Mesenchymal stem cell (in vitro differentiated cells and primary cell): ENCODE results near the gene PGM5.

Experiments
- DNase-seq: peaks from one replicate; pipeline ENCODE4 v3.0.0-alpha.2; 2013
- H2AFZ ChIP-seq: one replicate; pipeline ENCODE4 v1.6.1; 2013; ENCODE audit warnings: low read depth, mild to moderate bottlenecking, control low read depth, inconsistent platforms, low read length, moderate library complexity
- H2AK5ac ChIP-seq: 2 replicates; pipeline ENCODE4 v1.6.1; 2013; ENCODE audit warnings: low read length, moderate library complexity, mild to moderate bottlenecking, inconsistent platforms; ENCODE audit not compliant: severe bottlenecking
- H2BK120ac ChIP-seq: one replicate; pipeline ENCODE4 v1.6.1; 2013; ENCODE audit warnings: low read depth, mild to moderate bottlenecking, inconsistent platforms, low read length, moderate library complexity
- H2BK12ac ChIP-seq, 2 experiments: one replicate each; pipeline ENCODE4 v1.6.1; 2013; ENCODE audit warnings: inconsistent platforms in 2 of 2, low read length in 2 of 2, mild to moderate bottlenecking in 2 of 2, moderate library complexity in 2 of 2, control low read depth in 1 of 2
- H2BK15ac ChIP-seq: one replicate; pipeline ENCODE4 v1.6.1; 2013; ENCODE audit warnings: mild to moderate bottlenecking, low read depth, inconsistent platforms; ENCODE audit not compliant: poor library complexity, severe bottlenecking
- H2BK5ac ChIP-seq: 2 replicates; pipeline ENCODE4 v1.6.1; 2013; ENCODE audit warnings: low read depth, mild to moderate bottlenecking, low read length, control low read depth, inconsistent platforms; ENCODE audit not compliant: poor library complexity, severe bottlenecking
- H3K14ac ChIP-seq, 2 experiments: one replicate each; pipeline ENCODE4 v1.6.1; 2013; ENCODE audit warnings: inconsistent platforms in 2 of 2, low read length in 2 of 2, control low read depth in 1 of 2, mild to moderate bottlenecking in 1 of 2, moderate library complexity in 1 of 2
- H3K18ac ChIP-seq, 2 experiments: one replicate each; pipeline ENCODE4 v1.6.1; 2013; ENCODE audit warnings: inconsistent platforms in 2 of 2, low read length in 2 of 2, control low read depth in 1 of 2, low read depth in 1 of 2, mild to moderate bottlenecking in 1 of 2
- H3K23ac ChIP-seq, 2 experiments: one replicate each; pipeline ENCODE4 v1.6.1; 2013; ENCODE audit warnings: inconsistent platforms in 2 of 2, low read length in 2 of 2, mild to moderate bottlenecking in 2 of 2, moderate library complexity in 2 of 2, control low read depth in 1 of 2
- H3K27ac ChIP-seq: 2 replicates; pipeline ENCODE4 v1.5.1; 2013; ENCODE audit warnings: mild to moderate bottlenecking, moderate library complexity, low read length, control low read depth, inconsistent platforms; ENCODE audit not compliant: poor library complexity, severe bottlenecking
- H3K27me3 ChIP-seq, 2 experiments: 2 replicates each; pipeline versions ENCODE4 v1.6.1 to v1.7.0; 2013; ENCODE audit warnings: low read length in 2 of 2, mild to moderate bottlenecking in 2 of 2, moderate library complexity in 2 of 2, control low read depth in 1 of 2, inconsistent platforms in 1 of 2; ENCODE audit not compliant: control insufficient read depth in 1 of 2, insufficient read depth in 1 of 2
- H3K36me3 ChIP-seq, 2 experiments: 2 replicates each; pipeline versions ENCODE4 v1.6.1 to v1.7.0; 2013; ENCODE audit warnings: low read length in 2 of 2, control low read depth in 1 of 2, inconsistent platforms in 1 of 2, low read depth in 1 of 2, mild to moderate bottlenecking in 1 of 2; ENCODE audit not compliant: insufficient read depth in 2 of 2, control insufficient read depth in 1 of 2
- H3K4ac ChIP-seq, 2 experiments: one replicate each; pipeline ENCODE4 v1.6.1; 2013; ENCODE audit warnings: inconsistent platforms in 2 of 2, low read length in 2 of 2, mild to moderate bottlenecking in 2 of 2, moderate library complexity in 2 of 2, control low read depth in 1 of 2, low read depth in 1 of 2
- H3K4me1 ChIP-seq: 2 replicates; pipeline ENCODE4 v1.6.1; 2013; ENCODE audit warnings: low read depth, low read length, control low read depth; ENCODE audit not compliant: control insufficient read depth, insufficient read depth
- H3K4me2 ChIP-seq: 2 replicates; pipeline ENCODE4 v1.6.1; 2013; ENCODE audit warnings: low read length, mild to moderate bottlenecking, inconsistent platforms; ENCODE audit not compliant: poor library complexity, severe bottlenecking
- H3K4me3 ChIP-seq, 2 experiments: 2 replicates each; pipeline versions ENCODE4 v1.5.1 to v1.7.0; 2013; ENCODE audit warnings: low read length in 2 of 2, mild to moderate bottlenecking in 2 of 2, control low read depth in 1 of 2, low read depth in 1 of 2; ENCODE audit not compliant: insufficient read depth in 1 of 2
- H3K79me1 ChIP-seq: replicated peaks from 2 replicates; pipeline ENCODE4 v1.6.1; 2013; ENCODE audit warnings: mild to moderate bottlenecking, control low read depth, low read length, inconsistent platforms; ENCODE audit not compliant: poor library complexity, severe bottlenecking
- H3K9ac ChIP-seq: 2 replicates; pipeline ENCODE4 v1.7.0; 2013; ENCODE audit warnings: mild to moderate bottlenecking, low read length, moderate library complexity
- H3K9me3 ChIP-seq: 2 replicates; pipeline ENCODE4 v1.7.0; 2013; ENCODE audit warnings: mild to moderate bottlenecking, low read length; ENCODE audit not compliant: control insufficient read depth
- H4K8ac ChIP-seq: one replicate; pipeline ENCODE4 v1.6.1; 2013; ENCODE audit warnings: inconsistent platforms, mild to moderate bottlenecking, low read length, moderate library complexity
- H4K91ac ChIP-seq: one replicate; pipeline ENCODE4 v1.6.1; 2013; ENCODE audit warnings: mild to moderate bottlenecking, low read length, inconsistent platforms
- WGBS: methylation state at CpG from one replicate; pipeline ENCODE4 v1.1.7; 2013; ENCODE audit warnings: mixed read lengths; 5-methylcytosine and 5-hydroxymethylcytosine counted together

The PGM5 gene

GRCh38 chr9:68546596-68547390 is 190.4 kb downstream of the PGM5 start:
- no peak overlapping the region for H2AK5ac ChIP-seq
- H3K14ac ChIP-seq = no peak overlapping the region
- H2AFZ ChIP-seq = no peak overlapping the region
- H3K18ac ChIP-seq = no peak overlapping the region
- no peak overlapping the region for H2BK5ac ChIP-seq
- no peaks in the 10 kb centered on the region for H3K27me3 ChIP-seq
- no peak overlapping the region for H4K91ac ChIP-seq
- no peak overlapping the region for H3K4ac ChIP-seq
- no peaks in the 10 kb centered on the region for H3K9me3 ChIP-seq
- H2BK15ac ChIP-seq = no peak overlapping the region
- 73% methylated on average over 4 of the region's 6 CpGs for WGBS
- H3K23ac ChIP-seq = no peak overlapping the region
- no peak overlapping the region for H3K27ac ChIP-seq
- H2BK120ac ChIP-seq = no peak overlapping the region
- H3K79me1 ChIP-seq = no peaks in the 10 kb centered on the region
- H2BK12ac ChIP-seq = no peak overlapping the region
- H3K9ac ChIP-seq = no peak overlapping the region
- H4K8ac ChIP-seq = no peak overlapping the region
- no peaks in the 10 kb centered on the region for H3K36me3 ChIP-seq
- peak; percentile 28 for DNase-seq
- no peaks in the 10 kb centered on the region for H3K4me1 ChIP-seq
- H3K4me3 ChIP-seq = no peak overlapping the region
- H3K4me2 ChIP-seq = no peak overlapping the region

- no peaks in the 10 kb centered on the region for H3K9me3 ChIP-seq
- no peak overlapping the region for H2BK120ac ChIP-seq
- H3K36me3 ChIP-seq = no peaks in the 10 kb centered on the region
- H3K9ac ChIP-seq = no peak overlapping the region
- no peaks in the 10 kb centered on the region for H3K79me1 ChIP-seq
- no peak overlapping the region for H2BK12ac ChIP-seq
- H3K4me2 ChIP-seq = no peak overlapping the region
- H2BK5ac ChIP-seq = no peak overlapping the region
- H3K18ac ChIP-seq = no peak overlapping the region
- no peak overlapping the region for H3K4ac ChIP-seq
- no peaks in the 10 kb centered on the region for H3K4me1 ChIP-seq
- H3K23ac ChIP-seq = no peak overlapping the region
- no peak overlapping the region for H3K4me3 ChIP-seq
- DNase-seq = no peak
- no peak overlapping the region for H2BK15ac ChIP-seq
- no peaks in the 10 kb centered on the region for H3K27me3 ChIP-seq
- no peak overlapping the region for H2AFZ ChIP-seq
- no peak overlapping the region for H4K8ac ChIP-seq
- H2AK5ac ChIP-seq = no peak overlapping the region
- no peak overlapping the region for H3K27ac ChIP-seq
- no peak overlapping the region for H4K91ac ChIP-seq
- no peak overlapping the region for H3K14ac ChIP-seq
Measured at GRCh38 chr9:68547417-68547816, 191.0 kb downstream of the PGM5 start.

- Histone ChIP-seq H2BK120ac (no peak overlapping the region), H3K4me1 (no peaks in the 10 kb centered on the region)
Measured at GRCh38 chr9:68548241-68548640, 191.8 kb downstream of the PGM5 start.

GRCh38 chr9:68551191-68551590 is 194.8 kb downstream of the PGM5 start:
- Histone ChIP-seq H2BK5ac (no peak overlapping the region), H3K18ac (no peak overlapping the region), H2AK5ac (no peak overlapping the region), H3K4me1 (no peaks in the 10 kb centered on the region), H3K27ac (no peak overlapping the region), H2BK12ac (no peak overlapping the region), H2AFZ (no peak overlapping the region), H3K23ac (no peak overlapping the region), H3K4ac (no peak overlapping the region), H2BK120ac (no peak overlapping the region), H3K4me3 (no peak overlapping the region), H3K9me3 (no peaks in the 10 kb centered on the region), H3K27me3 (no peaks in the 10 kb centered on the region), H3K79me1 (no peaks in the 10 kb centered on the region), H2BK15ac (no peak overlapping the region), H3K9ac (no peak overlapping the region), H4K8ac (no peak overlapping the region), H4K91ac (no peak overlapping the region), H3K14ac (no peak overlapping the region), H3K36me3 (no peaks in the 10 kb centered on the region), H3K4me2 (no peak overlapping the region)
- 79% methylated on average over 3 of the region's 4 CpGs for WGBS
- DNase-seq = no peak

More at GRCh38 chr9:68548241-68548640, 191.8 kb downstream of the PGM5 start:
- no peaks in the 10 kb centered on the region for H3K27me3 ChIP-seq
- no peaks in the 10 kb centered on the region for H3K9me3 ChIP-seq
- H3K27ac ChIP-seq = no peak overlapping the region
- no peak for DNase-seq
- H3K4me3 ChIP-seq = no peak overlapping the region
- no peak overlapping the region for H3K18ac ChIP-seq
- no peak overlapping the region for H3K4ac ChIP-seq
- H3K9ac ChIP-seq = no peak overlapping the region
- H3K36me3 ChIP-seq = no peaks in the 10 kb centered on the region
- H3K23ac ChIP-seq = no peak overlapping the region
- no peak overlapping the region for H2AK5ac ChIP-seq
- H2BK5ac ChIP-seq = no peak overlapping the region
- H4K8ac ChIP-seq = no peak overlapping the region
- H3K4me2 ChIP-seq = no peak overlapping the region
- H2BK12ac ChIP-seq = no peak overlapping the region
- no peaks in the 10 kb centered on the region for H3K79me1 ChIP-seq
- H3K14ac ChIP-seq = no peak overlapping the region
- no peak overlapping the region for H2AFZ ChIP-seq
- WGBS = 58% methylated on average over 3 of the region's 3 CpGs
- no peak overlapping the region for H4K91ac ChIP-seq
- no peak overlapping the region for H2BK15ac ChIP-seq
